Esophagus muscularis mucosa (tissue), 4 donors: ENCODE results near the gene DYNLT2. TPM values are rescaled to one million over a fixed set of nuclear protein-coding genes. Genes with fewer than 3 reads are reported as not detected.

Source experiments
- DNase-seq: peaks from one replicate; pipeline ENCODE4 v3.0.0-alpha.2; 2017; ENCODE audit errors: extremely low spot score
- H3K27ac ChIP-seq, 4 donors: fragments of 200-600 bp; sonication (generic); replicated peaks in 1 of 4; 1 replicate in 3 of 4; 2 replicates in 1 of 4; pipeline ENCODE4 v1.5.1; 2016 to 2019; ENCODE audit warnings: mild to moderate bottlenecking in 1 of 4
- H3K27me3 ChIP-seq, 4 donors: fragments of 200-600 bp; sonication (generic); one replicate each; pipeline versions ENCODE4 v1.5.1 to v1.6.0; 2016 to 2019
- H3K36me3 ChIP-seq, 4 donors: fragments of 200-600 bp; sonication (generic); one replicate each; pipeline ENCODE4 v1.5.1; 2016 to 2019
- H3K4me1 ChIP-seq, 4 donors: fragments of 200-600 bp; sonication (generic); one replicate each; pipeline ENCODE4 v1.5.1; 2016 to 2019
- H3K4me3 ChIP-seq, 4 donors: fragments of 200-600 bp; sonication (generic); 1 replicate in 2 of 4; 2 replicates in 2 of 4; pipeline ENCODE4 v1.5.1; 2016 to 2019; ENCODE audit warnings: mild to moderate bottlenecking in 4 of 4, moderate library complexity in 1 of 4
- H3K9me3 ChIP-seq, 4 donors: fragments of 200-600 bp; sonication (generic); 1 replicate in 3 of 4; 2 replicates in 1 of 4; pipeline ENCODE4 v1.5.1; 2016 to 2019
- CTCF ChIP-seq, 3 experiments: fragments of 200-600 bp in 2 of 3; fragments of 450-650 bp in 1 of 3; sonication (generic) in 2 of 3; IDR thresholded peaks; one replicate each; pipeline ENCODE4 v1.5.1; 2017 to 2019; ENCODE audit warnings: antibody characterized with exemption in 3 of 3, mild to moderate bottlenecking in 2 of 3, moderate library complexity in 1 of 3
- EP300 ChIP-seq: sonication (generic); formaldehyde crosslinking; IDR thresholded peaks from one replicate; pipeline ENCODE4 v1.6.1; 2017; ENCODE audit warnings: antibody characterized with exemption
- POLR2A ChIP-seq: fragments of 450-650 bp; IDR thresholded peaks from one replicate; pipeline ENCODE4 v1.6.1; 2017; ENCODE audit warnings: antibody characterized with exemption, moderate library complexity, mild to moderate bottlenecking, low read depth
- POLR2AphosphoS5 ChIP-seq, 2 donors: sonication (generic); formaldehyde crosslinking; IDR thresholded peaks; one replicate each; pipeline ENCODE4 v1.6.1; 2017; ENCODE audit warnings: antibody characterized with exemption in 2 of 2
- WGBS: methylation state at CpG from one replicate; pipeline ENCODE4 v1.1.5; 2018; 5-methylcytosine and 5-hydroxymethylcytosine counted together
- intact Hi-C: fragments of 100-400 bp; cut with DNase I; formaldehyde crosslinking; loops from one replicate; pipeline ENCODE4 v1.15.1; 2023
- total RNA-seq, 4 donors: library from RNA; depleted of rRNA; stranded (reverse); fragments of >200 nt; gene quantifications; one replicate each; pipeline versions ENCODE4 v1.1.0 to v1.2.1, GENCODE V29; 2016

Gene DYNLT2
- total RNA-seq, 4 donors from 2014 or later = 0.57 to 3.3 (median 1.5) TPM

- intact Hi-C loops = no loop called here
- Histone ChIP-seq H3K27ac (no peak overlapping the region), H3K9me3 (no peaks in the 10 kb centered on the region), H3K36me3 (peaks cover 0 to 5% (median 2%) of the 10 kb centered on the region in 4 donors), H3K27me3 (no peaks in the 10 kb centered on the region), H3K4me1 (peaks cover 0 to 14% (median 3%) of the 10 kb centered on the region in 4 donors), H3K4me3 (no peak overlapping the region)
- DNase-seq = no peak
- WGBS = 93% methylated on average over 5 of the region's 5 CpGs
- TF ChIP-seq EP300 (no peak), CTCF (IDR thresholded peaks at IDR 0.05) (no peak), POLR2AphosphoS5 (IDR thresholded peaks at IDR 0.05) (no peak), POLR2A (no peak)
Observed at GRCh38 chr6:169695131-169695530, 56.2 kb downstream of the DYNLT2 start.

- Histone ChIP-seq H3K36me3 (peaks cover 0 to 12% (median 9%) of the 10 kb centered on the region in 4 donors), H3K9me3 (no peaks in the 10 kb centered on the region), H3K27ac (no peak overlapping the region), H3K27me3 (no peaks in the 10 kb centered on the region), H3K4me3 (no peak overlapping the region), H3K4me1 (no peaks in the 10 kb centered on the region)
- WGBS = 100% methylated on average over 3 of the region's 3 CpGs
- no peak for DNase-seq
- TF ChIP-seq POLR2AphosphoS5 (IDR thresholded peaks at IDR 0.05) (no peak), CTCF (IDR thresholded peaks at IDR 0.05) (no peak), EP300 (no peak), POLR2A (no peak)
- intact Hi-C loops = no loop called here
Observed at GRCh38 chr6:169692516-169692915, 58.9 kb downstream of the DYNLT2 start.

DNA sequence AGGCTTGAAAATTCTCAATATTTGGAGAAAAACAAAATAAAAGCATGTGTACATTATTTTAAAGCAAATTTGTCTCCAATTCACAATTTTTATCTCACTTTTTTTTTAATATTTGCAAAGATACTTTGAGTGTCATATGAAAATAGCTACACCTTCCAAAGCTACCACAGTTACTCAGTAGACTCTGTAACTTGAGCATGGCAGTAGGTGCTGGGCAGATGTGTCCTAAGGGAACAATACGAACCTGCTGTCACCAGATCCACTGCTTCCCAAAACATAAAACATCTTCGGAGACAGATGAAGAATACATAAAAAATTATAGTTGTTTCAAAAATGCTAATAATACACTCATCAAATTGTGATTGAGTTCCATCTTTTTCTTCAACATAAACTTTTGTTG, 60.1 kb downstream of the DYNLT2 start:
- WGBS = 98% methylated on average over 2 of the region's 2 CpGs
- H3K4me3 ChIP-seq = no peak overlapping the region
- peaks cover 0 to 4% (median 2%) of the 10 kb centered on the region in 4 donors for H3K9me3 ChIP-seq
- H3K27me3 ChIP-seq = no peaks in the 10 kb centered on the region
- TF ChIP-seq EP300 (no peak), CTCF (IDR thresholded peaks at IDR 0.05) (no peak), POLR2AphosphoS5 (IDR thresholded peaks at IDR 0.05) (no peak), POLR2A (no peak)
- no peak overlapping the region for H3K27ac ChIP-seq
- peaks cover 0 to 21% (median 13%) of the 10 kb centered on the region in 4 donors for H3K36me3 ChIP-seq
- no peaks in the 10 kb centered on the region for H3K4me1 ChIP-seq
- intact Hi-C loops = no loop called here
- no peak for DNase-seq

Other genes starting within 250 kb of the DYNLT2 start
- gene WDR27, start 49.5 kb downstream of the DYNLT2 start, total RNA-seq = 10 to 100 TPM in 3 of 4 donors, 1 to 10 TPM in 1; 9.3 to 18.4 (median 14.4) TPM
- 10 to 100 TPM; 25.3 to 35.6 (median 31.2) TPM for gene C6orf120, start 49.4 kb downstream of the DYNLT2 start, total RNA-seq
- gene PHF10, start 27.1 kb downstream of the DYNLT2 start, total RNA-seq = 10 to 100 TPM; 64.6 to 96.5 (median 78.0) TPM
- gene ERMARD, start 50 bp upstream of the DYNLT2 start, total RNA-seq = 10 to 100 TPM in 3 of 4 donors, 1 to 10 TPM in 1; 9.6 to 13.3 (median 12.4) TPM